Raji (cell line): ENCODE results near the gene NMNAT3.

Source experiments
- POLR2A ChIP-seq: IDR thresholded peaks from 2 replicates; pipeline ENCODE4 v1.6.1; 2011; ENCODE audit warnings: low read depth, low read length, control low read depth; ENCODE audit not compliant: insufficient read depth

Gene NMNAT3

DNA sequence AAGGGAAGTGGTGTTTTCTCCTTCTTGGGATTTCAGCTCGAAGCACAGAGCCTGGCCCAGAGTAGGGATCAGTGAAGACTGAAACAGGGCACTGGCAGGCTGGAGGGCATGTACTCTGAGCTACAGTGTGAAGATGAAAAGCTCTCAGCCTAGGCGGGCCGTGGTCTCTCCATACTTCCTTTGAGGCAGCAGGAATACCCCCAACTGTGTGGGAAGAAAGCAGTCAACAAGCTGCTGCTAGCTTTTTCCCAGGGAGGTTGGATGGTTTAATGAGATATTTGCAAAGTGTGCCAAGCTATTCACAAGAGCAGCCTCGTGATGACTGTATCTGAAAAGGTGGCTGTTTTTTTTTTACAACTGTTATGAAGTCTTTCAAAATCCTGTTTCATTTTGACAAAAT, 47.2 kb downstream of the NMNAT3 start:
- no peak for TF ChIP-seq POLR2A

DNA sequence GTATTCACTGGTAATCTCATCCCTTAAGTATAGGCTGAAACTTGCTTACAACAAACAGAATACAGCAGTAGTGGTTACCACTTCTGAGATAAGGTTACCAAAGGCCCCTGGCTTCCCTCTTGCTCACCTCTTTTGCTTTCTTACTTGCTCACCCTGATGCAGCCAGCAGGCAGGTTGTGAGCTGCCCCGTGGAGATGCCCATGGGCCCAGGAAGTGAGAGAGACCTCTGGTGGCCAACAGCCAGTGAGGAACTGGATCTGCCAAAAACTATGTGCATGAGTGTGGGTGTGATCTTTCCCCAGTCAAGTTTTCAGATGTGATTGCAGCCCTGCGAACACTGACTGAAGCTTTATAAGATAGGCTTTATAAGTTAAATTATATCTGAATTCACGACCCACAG, 48.7 kb downstream of the NMNAT3 start:
- TF ChIP-seq POLR2A: no peak

DNA sequence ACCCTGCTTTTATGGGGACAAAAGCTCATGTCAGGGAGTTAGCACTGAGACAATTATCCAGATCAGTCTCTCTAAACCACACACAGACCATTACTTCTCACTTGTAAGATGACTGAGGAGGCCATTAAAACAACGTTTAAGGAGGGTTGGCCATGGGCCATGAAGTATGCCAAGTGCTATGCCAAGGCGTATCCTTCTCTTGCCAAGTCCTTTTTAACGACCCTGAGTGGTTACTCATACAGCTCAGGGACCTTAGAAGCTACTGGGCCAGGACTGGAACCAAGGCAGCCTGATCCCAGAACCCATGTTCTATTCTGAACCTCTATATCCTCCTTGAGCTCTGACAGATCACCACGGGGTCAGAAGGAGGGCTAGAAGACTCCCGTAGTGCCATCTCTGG, 50.0 kb downstream of the NMNAT3 start:
- no peak for TF ChIP-seq POLR2A

DNA sequence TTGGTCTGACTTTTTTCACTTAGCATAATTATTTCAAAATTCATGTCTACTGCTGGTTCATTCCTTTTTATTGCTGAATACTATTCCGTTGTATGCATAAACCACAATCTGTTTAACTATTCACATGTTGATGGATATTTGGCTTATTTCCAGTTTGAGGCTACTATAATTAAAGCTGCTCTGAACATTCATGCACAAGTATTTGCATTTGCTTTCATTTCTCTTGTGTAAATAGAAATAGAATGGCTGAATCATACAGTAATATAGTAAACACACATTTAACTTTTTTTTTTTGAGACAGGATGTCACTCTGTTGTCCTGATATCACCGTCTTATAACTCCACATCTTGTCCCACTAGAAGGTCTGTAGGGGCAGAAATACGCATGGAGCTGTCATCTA, 57.3 kb downstream of the NMNAT3 start:
- TF ChIP-seq POLR2A: no peak

DNA sequence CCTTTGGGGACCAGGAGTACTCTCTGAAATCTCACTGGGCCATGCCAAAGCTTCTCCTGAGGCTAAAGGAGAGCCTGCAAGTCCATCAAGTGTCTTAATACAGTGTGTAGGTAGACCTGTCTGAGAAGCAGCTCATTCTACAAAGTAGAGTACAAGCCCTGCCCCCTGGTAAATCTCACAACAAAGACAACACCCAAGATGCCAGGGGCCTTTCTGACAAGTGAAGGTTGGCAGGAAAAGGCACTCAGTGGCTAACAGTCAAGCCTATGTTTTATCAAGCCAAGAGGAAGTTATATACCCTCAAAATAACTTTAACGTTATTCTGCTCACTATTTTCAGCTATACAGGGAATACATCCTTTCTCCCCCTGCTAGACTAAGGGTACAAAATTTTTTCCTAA, 58.3 kb downstream of the NMNAT3 start:
- no peak for TF ChIP-seq POLR2A

DNA sequence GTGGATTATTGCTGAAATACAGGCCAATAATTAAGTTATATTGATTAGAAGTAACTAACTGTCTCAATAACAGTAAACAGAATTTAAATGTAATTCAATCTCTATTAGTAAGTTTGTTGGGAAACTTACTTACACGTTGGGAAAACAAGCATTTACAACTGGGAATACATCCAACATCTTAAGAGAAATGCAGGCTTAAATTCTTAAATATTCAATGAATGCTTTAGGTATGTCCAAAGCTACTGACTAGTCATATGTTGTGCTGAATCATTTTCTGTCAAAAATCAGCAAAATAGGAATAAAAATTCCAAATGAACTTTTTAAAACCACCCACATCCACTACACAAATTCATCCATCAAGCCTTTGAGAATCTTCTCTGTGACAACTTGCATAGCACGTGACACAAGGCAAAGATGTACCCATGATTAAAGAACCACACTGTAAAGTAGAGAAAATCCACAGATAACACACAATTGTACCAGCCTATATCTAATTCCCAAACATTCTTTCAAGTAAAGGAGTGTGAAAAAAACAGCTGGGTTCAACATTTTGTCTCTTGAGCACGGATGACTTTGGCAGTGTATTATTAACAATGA, 60.0 kb downstream of the NMNAT3 start:
- TF ChIP-seq POLR2A: no peak

DNA sequence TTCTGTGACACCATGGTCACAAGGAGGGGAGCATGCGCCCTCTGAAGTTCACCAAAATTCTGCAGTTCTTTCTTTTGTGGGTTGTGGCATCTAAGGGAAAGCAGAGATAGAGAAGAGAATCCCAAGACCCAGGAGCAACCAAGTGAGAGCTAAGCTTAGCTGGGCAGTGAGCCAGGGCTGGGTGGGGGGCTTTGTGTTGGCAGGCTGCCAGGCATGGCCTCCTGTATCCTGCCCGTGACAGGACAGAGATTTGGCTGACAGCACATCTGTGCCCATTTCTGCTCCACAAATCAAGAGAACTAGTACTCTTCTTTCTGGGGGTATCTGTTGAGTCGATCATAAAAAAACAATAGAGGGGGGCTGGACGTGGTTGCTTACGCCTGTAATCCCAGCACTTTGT, 66.2 kb downstream of the NMNAT3 start:
- no peak for TF ChIP-seq POLR2A

DNA sequence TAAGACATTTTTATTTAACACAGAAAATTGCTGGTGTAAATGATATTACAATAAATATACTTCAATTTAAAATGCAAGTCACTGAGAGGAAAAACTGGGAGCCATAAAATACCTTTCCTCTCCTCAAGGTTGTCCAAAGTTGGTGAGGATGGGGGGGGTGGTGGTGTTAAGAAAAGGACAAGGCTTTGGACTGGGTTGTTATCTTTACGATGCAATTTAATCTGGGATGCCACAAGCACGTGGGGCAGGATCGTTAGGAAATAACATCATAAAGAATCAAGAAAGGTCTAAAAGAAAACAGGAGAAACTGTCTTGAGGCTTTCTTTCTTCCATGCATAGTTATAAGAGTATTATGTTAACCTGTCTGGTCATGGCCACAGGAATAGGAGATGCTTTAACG, 66.9 kb downstream of the NMNAT3 start:
- TF ChIP-seq POLR2A: no peak

DNA sequence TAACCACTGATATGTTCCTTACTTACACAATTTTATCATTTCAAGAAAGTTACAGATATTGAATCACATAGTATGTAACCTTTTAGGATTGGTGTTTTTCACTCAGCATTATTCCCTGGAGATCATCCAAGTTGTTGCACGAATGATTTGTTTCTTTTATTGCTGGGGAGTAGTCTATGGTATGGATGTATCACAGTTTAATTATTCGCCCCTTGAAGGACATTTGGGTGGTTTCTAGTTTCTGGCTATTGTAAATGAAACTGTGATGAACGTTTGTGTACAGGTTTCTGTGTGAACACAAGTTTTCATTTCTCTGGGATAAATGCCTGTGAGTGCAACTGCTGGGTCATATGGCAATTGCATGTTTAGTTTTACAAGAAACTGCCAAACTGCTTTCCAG, 68.8 kb downstream of the NMNAT3 start:
- no peak for TF ChIP-seq POLR2A

DNA sequence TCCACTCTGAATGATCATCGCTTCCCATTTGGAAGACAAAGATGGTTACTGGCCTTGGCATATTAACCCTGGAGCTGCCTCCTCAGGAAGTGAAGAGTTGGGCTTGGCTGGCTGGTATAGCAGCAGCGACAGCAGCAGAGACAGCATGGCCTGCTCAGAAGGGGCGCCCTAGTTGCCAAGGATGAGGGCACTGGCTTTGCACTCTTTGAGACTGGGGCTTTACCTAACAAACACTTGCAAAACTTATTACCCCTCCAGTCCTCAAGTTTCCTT, 69.7 kb downstream of the NMNAT3 start:
- TF ChIP-seq POLR2A: no peak

DNA sequence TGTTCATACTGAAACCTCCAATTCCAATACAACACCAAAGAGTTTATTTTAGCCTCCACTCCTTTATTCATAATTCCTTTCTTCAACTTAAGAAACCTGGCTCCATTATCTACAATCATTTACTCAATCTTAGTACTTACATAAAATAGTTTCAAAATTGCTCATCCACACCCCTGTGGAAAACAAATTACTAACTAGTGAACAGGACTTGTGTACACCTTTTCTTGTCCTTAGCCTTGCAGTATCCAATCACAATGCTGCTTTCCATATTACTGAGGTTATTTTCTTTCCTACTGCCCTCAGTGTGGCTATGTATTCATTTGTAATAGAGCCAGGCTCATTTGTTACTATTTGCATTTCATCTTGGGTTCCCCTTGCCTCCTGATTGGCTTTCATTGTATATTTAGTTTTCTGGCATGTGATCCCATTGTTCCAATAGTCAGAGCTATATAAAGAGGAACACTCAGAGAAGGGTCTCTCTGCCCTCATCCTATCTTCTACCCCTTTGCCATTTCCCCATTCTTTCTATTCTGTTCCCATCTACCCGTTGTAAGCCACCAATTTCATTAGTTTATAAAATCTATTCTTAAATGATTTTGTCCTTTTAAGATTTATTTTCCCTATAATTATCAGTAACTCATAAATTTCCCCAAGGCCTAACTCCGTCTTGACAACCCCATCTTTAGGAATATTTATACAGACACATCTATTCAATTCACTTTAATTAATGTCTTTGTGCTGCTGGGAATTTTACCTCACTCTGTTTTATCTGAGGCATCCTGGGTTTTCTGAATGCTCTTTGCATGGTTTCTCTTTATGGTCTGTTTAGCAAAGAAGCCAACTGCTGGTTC, 70.3 kb downstream of the NMNAT3 start:
- TF ChIP-seq POLR2A: no peak

DNA sequence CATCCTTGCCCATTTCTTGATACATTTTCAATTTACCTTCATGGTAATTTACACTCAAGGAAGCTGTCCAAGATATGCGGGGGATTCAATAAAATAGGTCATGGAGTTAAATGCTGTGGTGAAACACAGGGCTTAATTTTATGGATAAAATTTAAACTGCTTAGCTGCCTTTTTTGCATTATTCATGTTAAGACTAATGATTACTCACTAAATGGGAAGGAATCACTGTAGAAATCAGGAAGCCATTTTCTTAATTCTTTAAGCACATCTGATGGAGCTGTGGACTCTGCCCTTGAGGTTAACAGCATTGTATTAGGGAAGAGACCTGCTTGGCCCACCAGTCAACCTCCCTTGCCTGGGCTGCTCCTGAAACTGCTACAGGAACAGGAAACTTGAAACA, 75.8 kb downstream of the NMNAT3 start:
- TF ChIP-seq POLR2A: no peak

DNA sequence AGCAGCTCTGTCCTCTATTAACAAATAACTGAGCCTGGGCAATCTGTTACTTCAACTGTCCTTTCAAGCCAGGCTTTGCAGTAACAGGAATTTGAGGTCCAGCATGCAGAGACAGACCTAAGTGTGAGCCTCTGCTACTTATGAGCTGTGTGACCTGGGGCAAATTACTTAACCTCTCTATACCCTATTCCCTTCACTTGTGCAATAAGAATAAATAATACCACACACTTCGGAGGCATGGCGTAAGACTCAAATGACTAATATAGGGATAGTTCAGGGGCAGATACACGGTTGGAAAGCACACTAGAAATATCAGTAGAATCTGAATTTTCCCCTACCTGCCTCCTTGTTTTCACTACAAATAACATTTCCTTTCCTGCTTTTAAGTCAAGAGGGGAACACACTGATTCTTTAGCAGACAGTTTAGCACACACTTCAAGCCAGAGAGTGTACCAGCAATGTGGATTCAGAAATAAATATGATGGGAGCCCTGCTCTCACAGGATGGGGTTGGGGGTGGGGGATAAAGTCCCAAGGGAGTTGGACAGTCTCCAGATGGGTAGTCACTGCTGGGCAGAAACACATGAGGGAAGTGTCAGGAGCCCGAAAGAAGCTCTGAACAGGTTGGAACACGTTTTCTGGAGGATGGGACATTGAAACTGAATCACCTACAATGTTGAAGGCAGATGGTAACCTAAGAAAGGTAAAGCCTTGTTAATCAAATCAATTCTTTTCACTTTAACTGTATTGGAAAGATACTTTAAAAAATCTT, 76.4 kb downstream of the NMNAT3 start:
- no peak for TF ChIP-seq POLR2A

DNA sequence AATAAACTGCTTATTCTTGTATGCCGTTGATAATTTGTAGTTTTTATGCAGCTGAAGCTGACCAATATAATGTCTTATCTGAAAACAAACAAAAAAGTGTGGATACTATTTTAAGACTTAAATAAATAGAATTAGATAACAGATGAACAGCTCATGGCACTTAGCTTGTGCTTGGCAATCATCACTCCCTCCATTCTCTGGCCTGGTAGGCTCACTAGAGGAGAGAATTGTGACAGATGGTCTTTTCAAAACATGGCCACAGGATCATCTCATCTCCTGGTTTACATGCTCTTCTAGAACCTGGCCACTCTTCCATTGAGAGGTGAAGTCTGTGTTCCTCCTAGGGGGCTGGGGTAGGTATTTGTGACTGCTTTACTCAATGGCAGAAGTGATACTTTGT, 79.8 kb downstream of the NMNAT3 start:
- no peak for TF ChIP-seq POLR2A

DNA sequence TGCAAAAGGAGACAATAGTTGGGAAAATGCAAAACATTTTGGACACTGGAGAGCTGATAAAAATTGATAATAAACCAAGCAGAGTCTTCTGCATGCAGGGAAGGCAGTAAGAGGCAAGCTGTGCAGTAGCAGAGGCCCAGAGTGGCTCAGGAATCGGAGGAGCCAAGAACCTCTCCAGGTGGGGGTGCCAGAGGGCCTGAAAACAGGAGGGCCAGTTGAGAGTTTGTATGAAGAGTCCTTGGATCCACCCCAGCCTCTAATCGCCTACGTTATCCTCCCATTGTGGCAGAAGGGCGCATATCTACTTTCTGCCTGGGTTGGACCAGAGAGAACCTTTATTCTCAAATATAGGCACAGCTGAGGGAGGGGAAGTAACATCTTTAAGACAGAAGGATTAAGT, 89.3 kb downstream of the NMNAT3 start:
- no peak for TF ChIP-seq POLR2A

DNA sequence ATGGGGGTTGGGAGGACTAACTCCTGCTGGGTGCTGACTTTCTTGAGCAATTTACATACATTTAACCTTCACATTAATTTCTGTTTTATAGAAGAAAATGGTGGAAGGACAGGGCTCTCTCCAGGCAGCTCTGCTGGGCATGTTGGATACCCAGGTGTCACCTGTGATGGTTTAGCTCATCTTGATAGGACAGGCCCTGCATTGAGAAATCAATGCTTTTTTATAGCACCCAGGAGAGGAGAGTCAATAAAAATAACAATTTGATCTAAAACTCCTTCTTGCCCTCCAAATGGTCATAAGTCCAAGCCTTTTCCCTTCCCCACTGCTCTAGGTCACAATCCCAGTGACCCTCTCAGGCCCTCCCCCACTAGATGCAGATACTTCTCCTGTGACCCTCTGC, 90.0 kb downstream of the NMNAT3 start:
- TF ChIP-seq POLR2A: no peak
